KG1 (cell line): ENCODE data around the gene ACVRL1.

Experiments used
- DNase-seq: peaks from one replicate; lab custom pipeline; 2025; lab: John Stamatoyannopoulos, UW

Gene ACVRL1

DNA sequence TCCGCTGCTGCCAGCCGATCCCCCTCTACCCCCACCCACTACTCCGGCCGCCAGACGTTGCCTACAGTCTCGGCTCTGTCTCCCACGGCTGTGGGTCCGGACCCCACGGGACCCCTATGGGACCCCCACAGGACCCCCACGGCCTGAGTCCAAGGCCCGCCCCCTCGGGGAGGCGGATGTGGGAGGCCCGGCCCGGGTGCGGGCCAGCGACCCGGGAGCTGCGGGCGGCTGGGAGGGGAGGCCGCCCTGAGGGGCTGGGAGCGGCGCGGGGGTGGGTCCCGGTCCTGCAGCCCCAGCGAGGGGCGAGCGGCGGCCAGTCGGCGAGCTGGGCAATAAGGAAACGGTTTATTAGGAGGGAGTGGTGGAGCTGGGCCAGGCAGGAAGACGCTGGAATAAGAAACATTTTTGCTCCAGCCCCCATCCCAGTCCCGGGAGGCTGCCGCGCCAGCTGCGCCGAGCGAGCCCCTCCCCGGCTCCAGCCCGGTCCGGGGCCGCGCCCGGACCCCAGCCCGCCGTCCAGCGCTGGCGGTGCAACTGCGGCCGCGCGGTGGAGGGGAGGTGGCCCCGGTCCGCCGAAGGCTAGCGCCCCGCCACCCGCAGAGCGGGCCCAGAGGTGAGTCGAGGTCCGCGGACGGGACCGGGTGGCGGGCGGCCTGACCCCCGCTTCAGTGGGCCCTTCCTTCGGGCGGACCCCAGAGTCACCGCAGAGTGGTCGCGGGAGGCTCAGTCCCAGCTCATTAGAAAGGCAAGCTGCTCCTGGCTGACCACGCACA, at the start of gene ACVRL1:
TSS of gene ACVRL1 (plus strand) at position 422 of the 773 bp plus-strand sequence. CDS start 4,971 bp downstream, outside the sequence.
- no peak for DNase-seq

DNA sequence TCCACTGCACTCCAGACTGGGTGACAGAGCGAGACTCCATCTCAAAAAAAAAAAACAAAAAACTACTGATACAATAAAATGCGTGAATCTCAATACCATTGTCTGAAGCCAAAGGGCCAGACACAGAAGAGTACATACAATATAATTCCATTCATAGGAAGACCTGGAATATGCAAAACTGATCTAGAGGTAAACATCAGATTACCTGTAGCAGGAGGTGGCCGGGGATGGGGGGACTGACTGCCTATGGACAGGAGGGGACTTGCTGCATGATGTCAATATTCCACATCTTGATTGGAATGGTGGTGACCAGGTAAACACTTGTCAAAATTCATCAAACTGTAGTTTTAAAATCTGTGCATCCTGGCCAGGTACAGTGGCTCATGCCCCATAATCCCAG, 46.3 kb upstream of the ACVRL1 start:
- DNase-seq, result no peak

DNA sequence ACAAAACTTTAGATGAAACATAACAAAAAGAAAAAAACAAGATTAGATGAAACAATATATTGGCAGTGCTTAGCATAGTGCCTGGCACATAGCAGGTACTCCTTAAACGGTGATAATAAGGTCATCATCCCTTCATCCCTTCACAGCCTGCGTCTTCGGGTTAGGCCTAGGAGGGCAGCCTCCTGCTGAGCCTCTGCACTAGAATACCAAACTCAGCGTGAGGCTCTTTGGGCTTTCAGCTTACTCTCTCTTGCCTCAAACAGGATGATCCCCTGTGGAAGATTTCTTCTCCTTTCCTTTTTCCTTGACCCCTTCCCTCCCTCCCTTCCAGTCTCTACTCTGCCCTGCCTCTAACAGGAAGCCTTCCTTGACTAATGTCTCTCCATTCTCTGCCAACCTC, 44.4 kb upstream of the ACVRL1 start:
- DNase-seq, result no peak

DNA sequence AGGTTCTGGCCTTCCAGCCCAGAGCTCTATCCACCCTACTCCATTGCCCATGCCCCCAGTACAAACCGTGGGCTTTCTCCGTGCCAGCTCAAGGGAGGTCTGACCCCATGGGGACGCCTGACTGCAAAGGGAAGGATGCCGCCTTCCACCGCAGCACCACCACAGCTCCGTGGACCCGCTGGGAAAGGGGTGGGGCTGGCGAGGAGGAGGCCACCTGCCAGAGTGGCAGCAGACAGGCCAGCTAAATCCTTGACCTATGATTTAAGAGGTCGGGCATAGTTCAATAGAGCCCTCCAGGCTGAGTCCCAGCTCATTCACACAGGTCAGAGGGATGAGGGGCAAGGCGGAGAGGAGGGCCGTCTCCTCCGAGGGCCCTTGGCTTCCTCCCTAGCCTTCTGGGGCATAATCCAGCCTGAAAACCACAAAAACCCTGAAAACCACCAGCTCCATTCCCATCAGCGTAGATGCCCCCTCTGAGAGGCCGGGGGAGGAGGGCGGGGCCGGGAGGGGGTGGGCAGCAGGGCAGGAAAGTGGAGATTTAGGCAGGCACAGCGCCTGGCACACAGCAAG, 43.9 kb upstream of the ACVRL1 start:
- no peak for DNase-seq

DNA sequence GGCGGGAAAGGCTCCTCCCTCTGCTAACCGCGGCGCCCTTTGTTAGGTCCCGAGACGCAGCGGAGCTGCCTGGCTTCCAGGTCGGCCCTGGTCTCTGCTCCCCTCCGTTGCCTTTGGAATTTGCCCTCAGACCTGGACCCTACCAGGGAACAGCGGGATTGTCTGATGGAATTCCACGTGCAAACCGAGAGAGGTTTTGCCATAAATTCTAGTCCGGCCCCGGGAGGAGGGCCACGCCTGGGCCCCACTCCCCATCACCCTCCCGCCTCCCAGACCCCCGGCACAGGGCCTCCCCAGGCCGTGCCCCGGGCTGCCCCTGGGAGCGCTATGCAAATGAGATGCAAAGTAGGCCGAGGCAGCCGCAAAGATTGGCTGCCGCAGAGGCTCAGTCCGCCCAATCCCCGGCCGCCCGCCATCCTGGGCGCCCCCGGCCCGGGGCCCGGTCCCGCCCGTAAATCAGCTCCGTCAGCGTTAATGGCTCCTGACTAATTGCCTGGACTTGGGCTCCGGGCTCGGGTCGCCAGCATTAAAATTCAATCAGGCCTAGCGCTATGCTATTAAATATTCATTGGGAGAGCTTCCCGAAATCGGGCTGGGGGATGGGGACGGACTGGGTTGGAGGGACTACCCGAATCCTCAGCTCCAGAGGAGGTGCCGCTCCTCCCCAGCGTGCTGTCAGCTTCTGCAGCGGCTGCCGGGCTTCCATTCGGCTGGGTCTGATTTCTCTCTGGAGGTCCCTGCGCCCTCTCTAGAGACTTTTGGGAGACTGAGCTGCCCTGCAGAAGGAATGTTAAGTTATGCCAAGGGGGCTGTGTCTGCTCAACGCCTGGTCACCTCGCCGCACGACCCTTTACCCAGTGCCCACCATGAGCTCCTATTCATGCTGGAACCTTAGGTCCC, 43.1 kb upstream of the ACVRL1 start:
- DNase-seq, result no peak

DNA sequence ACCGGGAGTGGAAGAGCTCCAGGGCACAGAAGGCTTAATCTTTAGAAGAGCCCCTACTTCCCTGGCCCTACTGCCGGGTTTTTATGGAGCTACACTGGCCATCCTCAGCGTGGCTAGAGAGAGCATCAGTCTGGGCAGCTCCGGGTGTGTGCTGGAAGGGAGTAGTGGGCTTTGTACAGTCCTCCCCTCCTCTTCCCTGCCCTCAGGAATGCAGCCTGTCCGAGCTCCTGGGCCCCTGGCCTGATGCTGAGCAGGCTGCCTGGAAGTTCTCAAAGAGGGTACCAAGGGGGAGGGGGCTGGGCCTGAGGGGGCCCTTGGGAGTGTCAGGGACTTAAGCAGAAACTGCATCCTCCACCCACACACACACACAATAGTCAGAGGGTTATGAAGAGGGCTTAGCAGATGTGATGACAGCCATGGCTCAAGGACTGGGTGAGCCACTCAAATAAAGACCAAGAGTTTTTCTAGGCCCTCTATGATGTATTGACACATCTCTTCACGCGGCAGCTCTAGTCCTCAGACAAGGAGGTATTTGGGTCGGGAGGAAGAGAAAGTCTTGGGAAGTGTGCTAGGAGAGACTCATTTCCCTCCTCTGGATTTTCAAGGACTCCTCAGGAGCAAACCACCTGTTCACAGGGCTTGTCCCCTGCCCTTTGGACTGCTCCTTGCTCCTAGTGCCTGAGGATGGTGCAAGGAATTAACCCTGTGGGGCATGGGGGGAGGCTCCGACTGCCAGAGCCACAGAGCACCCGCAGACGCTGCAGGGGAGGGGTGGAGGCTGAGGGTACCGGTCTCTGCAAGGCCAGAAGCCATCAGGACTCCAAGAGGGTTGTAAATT, 42.3 kb upstream of the ACVRL1 start:
- no peak for DNase-seq

DNA sequence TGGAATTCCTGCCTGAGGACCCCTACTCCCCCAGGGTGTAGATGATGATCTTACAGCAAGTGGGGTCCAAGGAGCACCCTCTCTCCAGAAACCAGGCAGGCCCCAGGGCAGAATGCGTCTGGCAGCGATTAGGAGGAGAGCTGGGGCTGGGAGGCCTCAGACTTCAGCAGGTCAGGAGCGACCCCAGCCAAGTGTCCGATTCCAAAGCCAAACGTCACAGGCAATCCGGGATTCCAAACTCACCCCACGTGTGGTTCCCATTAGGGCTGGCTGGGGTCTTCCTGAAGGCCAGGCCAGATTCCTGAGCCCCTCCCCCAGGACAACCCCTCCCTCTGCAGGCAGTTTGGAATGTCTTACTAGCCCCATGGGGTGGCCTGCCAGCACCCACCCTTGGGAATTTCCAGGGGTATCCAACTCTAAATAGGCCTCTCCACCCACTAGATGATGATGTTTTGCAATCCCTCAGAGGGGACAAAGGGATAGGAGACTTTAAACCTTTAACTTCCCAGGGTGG, 41.5 kb upstream of the ACVRL1 start:
- no peak for DNase-seq

DNA sequence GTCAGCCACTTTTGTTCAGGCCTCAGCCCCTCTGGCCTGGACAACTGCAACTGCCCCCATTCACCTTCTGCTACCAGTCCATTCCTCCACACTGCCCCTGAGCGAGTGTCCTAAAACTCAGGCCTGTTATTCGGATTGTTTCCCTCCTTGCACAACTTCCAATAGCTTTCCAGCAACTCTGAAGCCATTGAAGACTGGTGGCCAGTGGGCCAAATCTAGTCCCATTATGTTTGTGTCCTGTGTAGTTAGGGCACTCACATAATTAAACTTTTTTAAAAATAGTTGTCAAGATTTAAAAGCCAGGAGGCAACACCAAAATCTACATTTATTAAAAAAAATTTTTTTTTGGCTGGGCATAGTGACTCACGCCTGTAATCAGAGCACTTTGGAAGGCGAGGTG, 41.0 kb upstream of the ACVRL1 start:
- DNase-seq, result no peak

DNA sequence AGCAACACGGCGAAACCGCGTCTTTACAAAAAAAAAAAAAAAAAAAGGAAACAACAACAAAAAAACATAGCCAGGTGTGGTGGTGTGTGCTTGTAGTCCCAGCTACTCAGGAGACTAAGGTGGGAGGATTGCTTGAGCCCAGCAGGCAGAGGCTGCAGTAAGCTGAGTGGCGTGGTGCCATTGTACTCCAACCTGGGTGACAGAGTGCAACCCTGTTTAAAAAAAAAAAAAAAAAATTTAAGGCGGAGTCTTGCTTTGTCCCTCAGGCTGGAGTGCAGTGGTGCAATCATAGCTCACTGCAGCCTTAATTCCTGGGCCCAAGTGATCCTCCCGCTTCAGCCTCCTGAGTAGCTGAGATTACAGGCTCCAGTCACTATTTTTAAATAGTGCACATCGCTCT, 40.5 kb upstream of the ACVRL1 start:
- no peak for DNase-seq

DNA sequence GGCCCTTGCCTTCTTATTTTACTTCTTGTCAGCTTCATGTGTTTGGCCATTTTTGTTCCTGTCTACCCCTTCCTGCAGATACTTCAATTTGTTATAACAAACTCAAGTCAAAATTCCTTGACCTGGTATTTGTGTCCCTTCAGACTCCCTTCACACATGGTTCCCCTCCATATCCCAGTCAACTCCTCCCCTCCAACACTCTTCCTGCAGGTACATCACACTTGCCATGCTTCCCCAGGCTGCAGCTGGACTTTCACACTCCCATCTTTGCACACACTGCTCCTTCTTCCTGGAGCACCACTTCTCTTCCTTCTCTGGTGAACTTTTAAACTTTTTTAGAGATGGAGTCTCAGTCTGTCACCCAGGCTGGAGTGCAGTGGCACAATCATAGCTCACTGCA, 39.9 kb upstream of the ACVRL1 start:
- DNase-seq, result no peak

DNA sequence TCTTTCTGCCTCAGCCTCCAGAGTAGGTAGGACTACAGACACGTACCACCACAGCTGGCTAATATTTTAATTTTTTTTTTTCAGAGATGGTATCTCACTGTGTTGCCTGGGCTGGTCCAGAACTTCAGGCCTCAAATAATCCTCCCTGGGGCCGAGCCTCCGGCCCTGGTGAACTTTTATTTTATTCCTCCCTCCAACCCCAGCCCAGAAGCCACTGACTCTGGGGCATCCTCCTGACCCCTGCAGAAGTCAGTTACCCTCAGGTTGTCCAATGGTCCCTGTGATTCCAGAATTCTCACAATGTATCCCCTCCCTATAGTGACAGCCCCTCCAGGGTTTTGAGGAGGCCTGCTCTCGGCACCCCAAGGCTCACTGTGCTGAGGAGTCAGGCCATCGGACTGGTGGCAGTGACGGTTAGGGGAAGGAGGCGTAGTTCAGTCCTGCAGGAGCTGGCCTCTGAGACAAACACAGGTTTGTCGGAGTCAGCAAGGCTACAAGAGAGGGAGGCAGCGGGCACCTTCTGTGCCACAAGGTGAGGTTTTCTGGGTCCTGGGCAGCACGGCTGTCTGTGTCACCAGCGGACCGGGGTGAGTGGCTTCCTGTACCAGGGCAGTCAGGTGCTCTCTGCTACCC, 39.4 kb upstream of the ACVRL1 start:
- DNase-seq, result no peak

DNA sequence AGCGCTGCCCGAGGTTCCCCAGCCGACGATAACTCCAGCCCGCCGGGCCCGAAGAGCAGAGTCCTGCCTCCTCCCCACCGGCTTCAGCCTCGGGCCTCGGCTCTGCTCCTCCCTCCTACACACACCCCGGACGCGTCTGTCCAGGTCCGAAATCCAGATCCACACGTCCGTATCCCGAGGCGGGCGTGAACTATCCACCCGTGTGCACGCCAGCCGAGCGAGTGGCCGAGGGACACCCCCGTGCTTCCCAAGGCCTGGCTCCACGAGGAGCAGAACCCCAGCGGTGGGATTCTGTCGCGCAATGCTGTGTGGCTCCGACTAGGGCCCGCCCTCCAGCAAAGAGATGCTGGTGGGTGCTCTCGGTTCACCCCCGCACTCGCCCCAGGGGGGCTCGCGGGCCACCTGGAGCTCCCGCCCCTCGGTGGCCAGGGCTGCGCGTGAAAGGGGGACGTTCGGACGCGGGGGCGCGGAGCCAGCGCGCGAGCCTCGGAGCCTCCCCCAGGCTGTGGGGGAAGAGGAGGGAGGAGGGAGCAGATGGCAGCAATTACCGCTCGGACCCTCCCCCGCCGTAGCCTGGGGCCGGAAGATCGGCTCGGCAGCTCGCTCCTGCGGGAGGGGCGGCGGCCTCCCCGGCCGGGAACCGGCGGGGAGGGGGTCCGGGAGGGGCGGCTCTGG, 38.3 kb upstream of the ACVRL1 start:
- no peak for DNase-seq

DNA sequence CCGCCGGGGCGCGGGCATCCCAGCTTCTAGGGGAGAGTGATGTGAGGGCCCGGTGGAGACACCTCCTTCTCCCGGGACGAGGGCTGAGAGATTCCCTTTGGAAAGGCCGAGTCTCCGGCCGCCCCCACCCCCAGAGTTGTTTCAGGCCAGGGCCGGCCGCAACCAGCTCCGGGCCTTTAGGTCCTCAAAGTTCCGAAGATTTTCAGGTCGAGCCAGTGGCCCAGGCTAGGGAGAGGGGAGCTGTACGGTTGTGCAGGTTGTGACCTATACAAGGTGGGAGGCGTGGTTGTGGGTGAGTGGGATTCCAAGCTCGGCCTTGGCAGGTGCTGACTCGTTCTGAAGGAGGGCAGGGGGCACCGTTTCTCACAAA, 37.8 kb upstream of the ACVRL1 start:
- no peak for DNase-seq

DNA sequence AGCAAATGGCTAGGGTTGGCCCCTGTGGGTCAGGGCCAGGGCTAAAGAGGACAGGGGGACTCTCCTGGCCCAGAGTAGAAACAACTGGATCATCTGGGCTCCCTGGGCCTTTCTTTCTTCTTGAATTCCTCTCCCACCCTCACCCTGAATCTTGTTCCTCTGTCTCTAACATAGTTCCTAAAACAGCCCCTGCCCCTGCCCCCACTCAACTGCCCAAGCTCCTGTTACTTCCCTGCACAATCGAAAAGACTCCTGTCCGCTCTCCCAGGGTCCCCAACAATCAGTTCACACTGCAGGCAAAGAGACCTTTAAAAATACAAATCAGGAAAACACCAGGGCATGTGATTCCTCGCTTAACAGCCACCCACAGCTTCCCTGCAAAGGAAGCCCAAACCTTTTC, 37.4 kb upstream of the ACVRL1 start:
- no peak for DNase-seq

DNA sequence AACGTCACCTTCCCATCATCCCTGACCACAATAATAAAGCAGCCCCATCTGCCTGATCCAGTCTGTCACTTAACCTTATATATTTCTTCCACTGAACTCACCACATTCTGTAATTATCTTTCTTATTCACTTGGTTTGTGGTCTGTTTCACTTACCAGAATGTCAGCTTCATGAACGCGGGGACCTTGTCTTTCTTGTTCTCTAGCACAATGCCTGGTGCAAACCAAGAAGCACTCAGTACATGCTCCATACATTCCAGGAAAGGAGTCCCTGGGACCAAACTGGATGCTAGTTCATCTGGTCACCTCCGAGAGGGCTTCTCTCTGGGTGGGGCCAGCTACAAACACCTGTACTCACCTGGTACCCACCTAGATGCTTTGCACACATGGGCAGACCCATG, 36.8 kb upstream of the ACVRL1 start:
- no peak for DNase-seq

DNA sequence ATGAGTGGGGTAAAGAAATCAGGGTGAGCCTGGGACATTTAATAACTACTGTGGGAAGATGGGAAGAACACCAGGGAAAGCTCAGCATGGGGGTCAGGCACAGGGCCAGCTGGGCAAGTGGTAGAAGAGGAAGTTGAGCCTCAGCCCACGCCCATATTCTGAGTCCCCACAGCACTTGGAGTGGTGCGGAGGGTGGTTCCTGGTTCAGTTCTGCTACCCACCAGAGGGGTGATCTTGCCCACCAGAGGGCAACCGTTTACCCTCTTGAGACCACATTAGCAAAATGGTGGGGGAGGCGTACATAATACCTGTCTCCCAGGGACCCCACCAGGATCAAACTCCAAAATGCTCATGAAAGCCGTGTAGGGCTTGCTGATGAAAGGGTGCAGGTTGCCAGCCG, 36.2 kb upstream of the ACVRL1 start:
- DNase-seq, result no peak

DNA sequence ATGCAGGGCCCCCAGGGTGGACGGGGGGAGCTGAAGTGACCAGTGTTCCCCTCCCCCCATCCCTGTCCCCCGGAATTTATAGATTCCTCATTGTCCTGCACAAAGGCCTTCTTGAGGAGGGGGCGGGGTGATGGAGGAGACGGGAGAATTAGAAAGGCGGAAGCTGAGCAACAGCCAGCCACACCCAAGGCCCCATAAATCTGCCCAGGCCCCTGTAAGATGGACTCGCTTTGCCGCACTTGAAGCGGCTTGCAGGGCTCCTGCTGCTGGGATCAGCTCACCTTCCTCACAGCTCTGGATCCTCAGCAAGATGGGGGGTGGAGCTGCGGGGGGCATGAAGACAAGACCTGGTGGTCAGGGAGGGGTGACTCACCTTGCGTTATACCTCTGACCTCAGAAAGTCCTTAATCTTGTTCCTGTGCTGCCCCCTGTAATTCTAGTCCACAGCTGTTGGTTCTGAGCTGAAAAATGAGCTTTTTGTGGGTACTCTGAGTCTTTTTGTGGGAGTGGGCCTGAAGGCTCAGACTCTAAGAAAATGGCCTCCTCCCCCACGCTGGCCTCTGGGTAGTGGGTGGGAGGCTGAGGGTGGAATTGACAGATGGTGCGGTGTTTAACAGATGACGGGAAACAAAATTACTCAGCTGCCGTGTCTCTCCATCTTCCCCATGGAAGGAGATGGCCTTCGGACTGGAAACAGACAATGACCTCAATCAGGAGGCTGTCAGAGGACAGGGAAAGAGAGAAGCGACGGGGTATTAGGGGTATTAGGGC, 35.2 kb upstream of the ACVRL1 start:
- no peak for DNase-seq

DNA sequence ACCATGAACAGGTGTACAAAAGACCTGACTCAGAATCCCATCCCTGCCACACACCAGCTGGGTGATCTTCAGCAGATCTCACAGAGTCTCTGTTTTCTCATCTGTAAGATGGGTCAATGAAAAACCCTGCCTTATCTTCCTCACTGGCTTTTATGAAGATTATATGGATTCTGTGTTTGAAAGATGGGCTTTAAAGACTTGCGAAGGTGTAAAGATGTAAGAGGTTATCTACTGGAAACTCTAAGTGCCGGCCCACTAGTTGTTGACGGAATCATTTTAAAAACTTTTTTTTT, 34.7 kb upstream of the ACVRL1 start:
- no peak for DNase-seq

DNA sequence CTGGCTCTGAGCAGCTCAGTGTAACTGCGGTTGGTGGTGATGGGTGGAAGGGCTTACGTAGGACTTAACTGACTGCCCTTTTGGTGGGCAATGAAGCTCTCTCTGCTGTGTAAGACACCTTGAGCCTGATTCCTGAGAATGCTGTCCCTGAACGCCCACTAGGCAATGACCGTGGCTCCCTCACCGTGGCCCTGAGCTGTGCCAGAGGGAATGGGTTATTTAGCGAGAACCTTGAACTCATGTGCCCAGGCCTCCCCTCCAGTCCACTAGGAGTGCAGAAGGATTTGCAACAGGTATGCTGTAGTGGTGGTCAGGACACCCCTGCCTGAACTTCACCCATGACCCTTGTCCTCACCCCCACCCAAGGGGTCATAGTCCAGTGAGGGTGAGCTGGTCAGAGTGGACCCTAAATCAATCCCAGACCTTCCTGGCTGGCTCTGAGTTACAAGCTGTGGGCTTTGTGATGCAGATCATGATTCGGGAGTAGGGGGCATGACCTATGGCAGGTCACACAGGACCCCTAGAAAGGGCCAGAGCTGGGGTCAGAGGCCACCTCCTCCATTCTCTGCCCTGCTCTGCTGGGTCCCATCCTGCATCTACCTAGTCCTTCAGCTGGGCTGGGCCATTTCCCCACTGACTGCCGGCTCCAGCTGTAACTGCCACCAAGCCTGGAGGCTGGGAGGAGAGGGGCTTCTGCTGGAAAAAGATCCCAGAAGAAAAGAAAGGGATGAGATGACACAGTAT, 33.9 kb upstream of the ACVRL1 start:
- no peak for DNase-seq

DNA sequence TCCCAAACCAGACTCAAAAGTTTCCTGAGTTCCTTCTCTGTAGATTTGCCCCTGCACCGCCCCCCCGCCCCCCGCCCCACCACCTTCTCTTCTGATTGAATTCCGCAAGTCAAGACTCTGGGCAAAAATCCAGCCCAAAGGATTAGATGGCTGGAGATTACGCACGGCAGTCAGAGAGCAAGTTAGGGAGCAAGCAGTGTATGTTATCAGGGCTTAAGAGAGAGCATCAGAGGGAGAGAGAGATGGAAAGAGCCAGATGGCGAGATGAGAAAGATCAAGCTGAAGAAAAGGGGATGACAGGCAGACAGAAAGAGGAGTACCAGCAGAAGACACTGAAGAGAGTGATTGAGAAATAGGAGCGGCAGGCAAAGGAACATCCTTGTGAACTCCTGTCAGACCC, 33.3 kb upstream of the ACVRL1 start:
- DNase-seq, result no peak
